Measurements from ENCODE around the gene MYBPC1. TPM values are rescaled to one million over a fixed set of nuclear protein-coding genes. Genes with fewer than 3 reads are reported as not detected.

The MYBPC1 gene
- total and polyA plus RNA-seq, 2 donors (not counting 1 experiment from before 2014, with no cell fraction given) = not detected

DNA sequence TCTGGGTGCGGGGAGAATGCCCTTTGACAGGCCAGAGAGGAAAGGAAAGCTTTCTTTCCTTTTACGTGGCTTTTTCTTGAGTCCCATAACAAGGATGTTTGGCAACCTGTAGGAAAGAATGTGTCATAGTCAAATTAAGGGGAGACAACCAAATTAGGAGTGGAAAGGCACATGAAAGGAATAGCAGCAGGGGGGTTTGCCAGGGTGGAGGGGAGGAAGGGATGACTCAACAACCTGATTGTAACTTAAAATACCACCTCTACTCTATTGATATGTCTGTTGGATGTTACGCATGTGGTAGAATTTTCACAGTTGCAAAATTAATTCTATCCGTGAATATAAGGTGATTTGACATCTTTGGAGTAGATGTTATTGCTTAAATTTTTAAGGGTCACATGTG lies 28.5 kb upstream of the MYBPC1 start:
- Histone ChIP-seq H3K4me3 (ENCODE audit: control extremely low read depth in 1 of 5, extremely low read depth in 1 of 5, insufficient read depth in 1 of 5, low read depth in 2 of 5, low read length in 4 of 5) (no peak overlapping the region), H3K27me3 (replicated peaks in 1 of 4; ENCODE audit: control extremely low read depth in 1 of 4, control insufficient read depth in 3 of 4, insufficient read depth in 4 of 4, low read length in 3 of 4) (no peaks in the 10 kb centered on the region), H2AFZ (ENCODE audit: insufficient read depth, low read depth, low read length, poor library complexity, severe bottlenecking) (no peak overlapping the region), H3K4me1 (ENCODE audit: control insufficient read depth in 2 of 2, insufficient read depth in 2 of 2, low read length in 2 of 2) (peaks cover 4 to 7% of the 10 kb centered on the region in 2 donors), H3K36me3 (replicated peaks in 1 of 2; ENCODE audit: control extremely low read depth in 1 of 2, control insufficient read depth in 1 of 2, extremely low read depth in 1 of 2, insufficient read depth in 2 of 2, low read length in 1 of 2) (no peaks in the 10 kb centered on the region), H3K27ac (ENCODE audit: low read length in 2 of 2) (no peak overlapping the region), H3K79me2 (ENCODE audit: control insufficient read depth, insufficient read depth, low read length) (no peaks in the 10 kb centered on the region), H3K4me2 (replicated peaks; ENCODE audit: low read depth, low read length, poor library complexity, severe bottlenecking) (no peak overlapping the region), H3K9ac (ENCODE audit: low read length) (no peak overlapping the region), H3K9me3 (ENCODE audit: control extremely low read depth in 1 of 3, control insufficient read depth in 2 of 3, insufficient read depth in 1 of 3, low read length in 2 of 3) (no peaks in the 10 kb centered on the region), H4K20me1 (ENCODE audit: control insufficient read depth, insufficient read depth, low read length, poor library complexity, severe bottlenecking) (no peaks in the 10 kb centered on the region)
- Mint-ChIP-seq H3K4me1 (peaks cover 4% of the 10 kb centered on the region), H3K9me3 (ENCODE audit: insufficient read depth) (no peaks in the 10 kb centered on the region), H3K4me3 (no peak overlapping the region), H3K27me3 (peaks cover 16% of the 10 kb centered on the region), H3K27ac (no peak overlapping the region)
- POLR2A ChIA-PET = no interaction called here
- ATAC-seq (ENCODE audit: low read depth) (no peak), DNase-seq (no peak)
- no peak for TF ChIP-seq CTCF (IDR thresholded peaks at IDR 0.05)
- no peak for TF ChIP-seq EZH2 (IDR thresholded peaks at IDR 0.05; ENCODE audit: borderline replicate concordance, insufficient read depth, low read depth, low read length, poor library complexity, severe bottlenecking)
- intact Hi-C loops (cut with micrococcal nuclease) = no loop called here
- CTCF ChIA-PET = interaction anchor here (0.7 to 3.6 kb wide), 4 partner anchors 10 to 193 kb away, joined by 3 to 22 read pairs (median 6); no protein-coding TSS in a partner anchor
- 33% methylated on average over 2 of the region's 4 CpGs for WGBS (ENCODE audit: insufficient coverage)

GRCh38 chr12:101567918-101568317 lies 26.9 kb upstream of the MYBPC1 start:
- Histone ChIP-seq H2AFZ (ENCODE audit: insufficient read depth, low read depth, low read length, poor library complexity, severe bottlenecking) (no peak overlapping the region), H3K4me2 (replicated peaks; ENCODE audit: low read depth, low read length, poor library complexity, severe bottlenecking) (no peak overlapping the region), H3K4me3 (ENCODE audit: control extremely low read depth in 1 of 5, extremely low read depth in 1 of 5, insufficient read depth in 1 of 5, low read depth in 2 of 5, low read length in 4 of 5) (no peak overlapping the region), H3K9ac (ENCODE audit: low read length) (no peak overlapping the region), H3K4me1 (ENCODE audit: control insufficient read depth in 2 of 2, insufficient read depth in 2 of 2, low read length in 2 of 2) (peaks cover 4 to 7% of the 10 kb centered on the region in 2 donors), H3K79me2 (ENCODE audit: control insufficient read depth, insufficient read depth, low read length) (no peaks in the 10 kb centered on the region), H3K27ac (ENCODE audit: low read length in 2 of 2) (no peak overlapping the region), H4K20me1 (ENCODE audit: control insufficient read depth, insufficient read depth, low read length, poor library complexity, severe bottlenecking) (no peaks in the 10 kb centered on the region), H3K9me3 (ENCODE audit: control extremely low read depth in 1 of 3, control insufficient read depth in 2 of 3, insufficient read depth in 1 of 3, low read length in 2 of 3) (no peaks in the 10 kb centered on the region), H3K27me3 (replicated peaks in 1 of 4; ENCODE audit: control extremely low read depth in 1 of 4, control insufficient read depth in 3 of 4, insufficient read depth in 4 of 4, low read length in 3 of 4) (no peaks in the 10 kb centered on the region), H3K36me3 (replicated peaks in 1 of 2; ENCODE audit: control extremely low read depth in 1 of 2, control insufficient read depth in 1 of 2, extremely low read depth in 1 of 2, insufficient read depth in 2 of 2, low read length in 1 of 2) (no peaks in the 10 kb centered on the region)
- Mint-ChIP-seq H3K27ac (no peak overlapping the region), H3K4me3 (no peak overlapping the region), H3K27me3 (peaks cover 12% of the 10 kb centered on the region), H3K4me1 (peaks cover 4% of the 10 kb centered on the region), H3K9me3 (ENCODE audit: insufficient read depth) (no peaks in the 10 kb centered on the region)
- TF ChIP-seq CTCF (IDR thresholded peaks at IDR 0.05) = no peak
- TF ChIP-seq EZH2 (IDR thresholded peaks at IDR 0.05; ENCODE audit: borderline replicate concordance, insufficient read depth, low read depth, low read length, poor library complexity, severe bottlenecking) = no peak
- ChIA-PET POLR2A (no interaction called here), CTCF (interaction anchor here (1.9 to 3.6 kb wide), 3 partner anchors 9 to 192 kb away, joined by 4 to 22 read pairs (median 5); no protein-coding TSS in a partner anchor)
- ATAC-seq (ENCODE audit: low read depth) = no peak
- intact Hi-C loops (cut with micrococcal nuclease) = no loop called here
- DNase-seq = no peak
- no CpG with 5 or more reads among the region's 4 CpGs for whole genome bisulfite sequencing (ENCODE audit: insufficient coverage)
